Stimulated activated CD8-positive, alpha-beta memory T cell treated with anti-CD3 and anti-CD28 coated beads, Interleukin-7, amount 100 ng/mL, for 24 hours (primary cell): ENCODE data around the gene GFRA1.

Experiments
- DNase-seq: peaks from one replicate; pipeline ENCODE4 v3.0.0-alpha.2; 2020; ENCODE audit warnings: low read depth

Gene GFRA1

GRCh38 chr10:116157485-116157884 lies 115.5 kb downstream of the GFRA1 start:
- DNase-seq = no peak

GRCh38 chr10:116156819-116157218 lies 116.2 kb downstream of the GFRA1 start:
- DNase-seq = no peak

- no peak for DNase-seq
Measured at GRCh38 chr10:116155191-116155590, 117.8 kb downstream of the GFRA1 start.

- no peak for DNase-seq
Measured at GRCh38 chr10:116154651-116155050, 118.4 kb downstream of the GFRA1 start.

- no peak for DNase-seq
Measured at GRCh38 chr10:116151076-116151475, 121.9 kb downstream of the GFRA1 start.

GRCh38 chr10:116150606-116151005 lies 122.4 kb downstream of the GFRA1 start:
- DNase-seq = no peak

- DNase-seq = no peak
Measured at GRCh38 chr10:116147147-116147905, 125.7 kb downstream of the GFRA1 start.

- no peak for DNase-seq
Measured at GRCh38 chr10:116146372-116147140, 126.5 kb downstream of the GFRA1 start.

GRCh38 chr10:116143673-116144222 lies 129.3 kb downstream of the GFRA1 start:
- no peak for DNase-seq

- no peak for DNase-seq
Measured at GRCh38 chr10:116141855-116142254, 131.2 kb downstream of the GFRA1 start.

GRCh38 chr10:116141246-116141645 lies 131.8 kb downstream of the GFRA1 start:
- DNase-seq = no peak

GRCh38 chr10:116139886-116140285 lies 133.1 kb downstream of the GFRA1 start:
- DNase-seq = no peak

GRCh38 chr10:116138897-116139296 lies 134.1 kb downstream of the GFRA1 start:
- DNase-seq = no peak

GRCh38 chr10:116136261-116136660 lies 136.7 kb downstream of the GFRA1 start:
- no peak for DNase-seq

GRCh38 chr10:116134322-116134721 lies 138.7 kb downstream of the GFRA1 start:
- DNase-seq = no peak

GRCh38 chr10:116133634-116134033 lies 139.4 kb downstream of the GFRA1 start:
- no peak for DNase-seq

GRCh38 chr10:116132780-116133399 lies 140.1 kb downstream of the GFRA1 start:
- DNase-seq = no peak

- no peak for DNase-seq
Measured at GRCh38 chr10:116130006-116130405, 143.0 kb downstream of the GFRA1 start.

GRCh38 chr10:116126954-116127695 lies 145.9 kb downstream of the GFRA1 start:
- DNase-seq = no peak

- DNase-seq = no peak
Measured at GRCh38 chr10:116126239-116126638, 146.8 kb downstream of the GFRA1 start.

- DNase-seq = no peak
Measured at GRCh38 chr10:116125180-116125579, 147.8 kb downstream of the GFRA1 start.

GRCh38 chr10:116124777-116125176 lies 148.2 kb downstream of the GFRA1 start:
- DNase-seq = no peak
